RPMI7951 (cell line): ENCODE measurements around the gene PLAGL1. TPM values are rescaled to one million over a fixed set of nuclear protein-coding genes. Genes with fewer than 3 reads are reported as not detected.
"Not testable (repeated sequence)": the region's sequence is repeated elsewhere in the genome, so short reads cannot be mapped to it uniquely, and the experiment has no call there.

Experiments used
- DNase-seq: peaks from one replicate; pipeline ENCODE4 v3.0.0-alpha.2; 2012; ENCODE audit warnings: low read depth
- total RNA-seq: library from RNA; depleted of rRNA; stranded (reverse); fragments of >200 nt; shearing (Covaris generic); gene quantifications from 2 replicates; pipeline ENCODE4 v1.2.3, GENCODE V29; 2014; rRNA removed

PLAGL1 gene, protein sequence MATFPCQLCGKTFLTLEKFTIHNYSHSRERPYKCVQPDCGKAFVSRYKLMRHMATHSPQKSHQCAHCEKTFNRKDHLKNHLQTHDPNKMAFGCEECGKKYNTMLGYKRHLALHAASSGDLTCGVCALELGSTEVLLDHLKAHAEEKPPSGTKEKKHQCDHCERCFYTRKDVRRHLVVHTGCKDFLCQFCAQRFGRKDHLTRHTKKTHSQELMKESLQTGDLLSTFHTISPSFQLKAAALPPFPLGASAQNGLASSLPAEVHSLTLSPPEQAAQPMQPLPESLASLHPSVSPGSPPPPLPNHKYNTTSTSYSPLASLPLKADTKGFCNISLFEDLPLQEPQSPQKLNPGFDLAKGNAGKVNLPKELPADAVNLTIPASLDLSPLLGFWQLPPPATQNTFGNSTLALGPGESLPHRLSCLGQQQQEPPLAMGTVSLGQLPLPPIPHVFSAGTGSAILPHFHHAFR
- 6.4 and 10.1 TPM in 2 replicates for total RNA-seq

DNA sequence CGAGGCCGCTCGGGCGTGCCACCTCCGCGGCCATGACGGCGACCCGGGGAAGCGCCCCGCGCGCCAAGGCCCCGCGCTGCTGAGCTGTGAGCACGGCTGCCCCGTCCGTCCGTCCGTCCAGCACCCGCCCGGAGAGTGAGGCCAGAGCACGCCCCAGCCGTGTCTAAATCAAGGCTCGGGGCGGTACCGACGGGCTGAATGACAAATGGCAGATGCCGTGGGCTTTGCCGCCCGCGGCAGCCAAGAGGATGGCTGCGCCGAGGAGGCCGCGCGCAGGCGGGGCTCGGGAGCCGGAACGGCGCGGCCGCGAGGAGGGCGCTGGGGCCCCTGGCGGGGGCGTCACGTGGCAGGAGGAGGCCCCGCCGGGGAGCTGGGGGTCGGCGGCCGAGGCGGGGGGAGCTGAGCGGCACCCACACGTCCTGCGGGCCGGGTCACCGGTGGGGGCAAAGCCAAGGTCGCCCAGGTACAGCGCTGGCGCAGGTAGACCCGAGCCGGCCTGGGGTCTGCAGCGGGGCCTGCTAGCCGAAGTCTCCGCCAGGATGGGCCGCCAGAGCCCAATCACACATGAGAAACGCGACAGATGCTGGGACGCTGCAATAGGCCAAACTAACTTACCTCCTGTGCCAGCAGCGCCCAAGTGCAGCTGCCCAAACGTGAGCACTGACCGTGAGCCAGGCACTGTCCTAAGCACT lies at the start of gene PLAGL1:
PLAGL1 (minus strand) TSS at position 140 of the 692 bp plus-strand sequence. CDS start 60,123 bp downstream, outside the sequence.
- DNase-seq = peak; percentile 79

DNA sequence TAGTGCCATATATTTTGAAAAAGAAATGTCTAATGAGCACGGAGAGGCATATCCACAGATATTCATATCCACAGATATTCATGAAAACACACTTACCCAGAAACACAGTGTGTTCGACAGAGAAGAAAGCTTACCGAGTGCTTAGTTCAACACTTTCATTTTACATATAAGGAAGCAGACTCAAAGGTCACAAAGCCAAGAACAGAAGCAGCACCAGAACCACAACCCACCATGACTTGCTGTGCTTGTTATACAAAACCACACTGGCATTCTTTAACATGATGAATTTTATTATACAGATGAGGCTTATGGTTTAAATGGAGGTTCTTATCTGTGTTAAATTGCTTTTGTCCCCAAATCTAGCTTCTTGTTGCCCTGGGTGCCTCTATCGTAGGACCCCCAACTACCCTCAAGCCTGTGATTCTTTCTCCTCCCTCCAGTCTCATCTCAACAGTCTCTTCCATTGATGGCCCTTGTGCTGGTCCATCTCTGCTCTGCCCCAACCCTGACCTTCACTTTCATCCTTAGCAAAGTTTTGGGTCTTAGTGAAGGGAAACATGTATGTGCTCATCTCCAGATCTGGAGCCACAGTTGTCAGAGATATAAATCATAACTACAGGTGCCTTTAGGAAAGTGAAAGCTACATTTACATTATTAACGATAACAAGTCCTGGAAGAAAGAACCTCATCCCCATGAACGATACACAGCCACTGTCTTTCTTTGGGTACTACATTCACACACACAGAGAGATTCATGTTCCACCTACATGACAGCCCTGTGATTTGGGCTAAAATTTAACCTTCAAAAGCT lies 47.3 kb upstream of the PLAGL1 start:
- DNase-seq = peak; percentile 25

DNA sequence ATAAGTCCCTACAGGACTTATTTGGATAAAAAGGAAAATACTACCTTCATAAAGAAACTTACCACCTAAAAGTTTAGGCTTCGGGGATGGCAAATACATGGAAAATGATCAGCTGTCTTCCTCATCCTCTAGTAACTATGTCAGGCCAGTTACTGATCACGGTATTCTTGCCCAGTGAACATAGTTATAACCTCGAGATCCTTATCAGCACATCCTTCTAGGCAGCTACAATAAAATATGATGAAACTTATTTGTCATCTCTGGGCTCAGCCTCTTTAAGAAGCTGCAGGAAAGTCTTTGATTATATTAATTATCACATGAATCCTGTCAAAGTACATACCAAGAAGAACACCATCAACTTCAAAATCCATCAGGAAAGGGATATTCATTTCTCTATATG lies 45.5 kb upstream of the PLAGL1 start:
- peak; percentile 3 for DNase-seq

DNA sequence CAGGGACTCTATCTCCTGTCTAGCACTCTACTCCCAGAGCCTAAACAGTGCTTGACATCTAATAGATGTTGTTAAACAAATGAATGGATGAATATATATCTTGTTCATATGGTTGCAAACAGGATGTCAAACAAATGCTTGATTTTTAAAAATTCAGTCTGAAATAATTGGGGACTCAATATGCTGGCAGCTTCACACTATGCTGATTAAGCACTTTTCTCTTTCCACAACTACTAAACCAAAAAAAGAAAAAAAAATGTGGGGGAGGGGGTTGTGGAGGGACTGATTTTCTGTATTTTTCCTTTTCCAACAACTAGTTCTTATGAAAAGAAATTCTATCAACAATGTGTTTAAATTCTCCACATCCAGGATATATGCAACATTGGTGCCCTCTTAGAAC lies 44.4 kb upstream of the PLAGL1 start:
- DNase-seq = no peak

DNA sequence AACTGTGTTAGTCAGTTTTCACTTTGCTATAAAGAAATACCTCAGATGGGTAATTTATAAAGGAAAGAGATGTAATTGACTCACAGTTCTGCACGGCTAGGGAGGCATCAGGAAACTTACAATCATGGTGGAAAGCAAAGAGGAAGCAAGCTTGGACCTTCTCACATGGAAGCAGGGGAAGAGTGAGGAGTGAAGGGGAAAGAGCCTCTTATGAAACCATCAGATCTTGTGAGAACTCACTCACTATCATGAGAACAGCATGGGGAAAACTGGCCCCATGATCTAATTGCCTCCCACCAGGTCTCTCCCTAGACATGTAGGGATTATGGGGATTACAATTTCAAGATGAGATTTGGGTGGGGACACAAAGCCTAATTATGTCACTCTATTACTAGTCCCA lies 41.3 kb upstream of the PLAGL1 start:
- DNase-seq = no peak

DNA sequence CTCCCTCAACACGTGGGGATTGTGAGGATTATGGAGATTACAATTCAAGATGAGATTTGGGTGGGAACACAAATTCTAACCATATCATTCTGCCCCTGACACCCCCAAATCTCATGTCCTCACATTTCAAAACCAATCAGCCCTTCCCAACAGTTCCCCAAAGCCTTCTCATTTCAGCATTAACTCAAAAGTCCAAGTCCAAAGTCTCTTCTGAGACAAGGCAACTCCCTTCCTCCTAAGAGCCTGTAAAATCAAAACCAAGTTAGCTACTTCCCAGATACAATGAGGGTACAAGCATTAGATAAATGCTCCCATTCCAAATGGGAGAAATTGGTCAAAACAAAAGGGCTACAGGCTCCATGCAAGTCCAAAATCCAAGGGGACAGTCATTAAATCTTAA lies 39.6 kb upstream of the PLAGL1 start:
- no peak for DNase-seq

DNA sequence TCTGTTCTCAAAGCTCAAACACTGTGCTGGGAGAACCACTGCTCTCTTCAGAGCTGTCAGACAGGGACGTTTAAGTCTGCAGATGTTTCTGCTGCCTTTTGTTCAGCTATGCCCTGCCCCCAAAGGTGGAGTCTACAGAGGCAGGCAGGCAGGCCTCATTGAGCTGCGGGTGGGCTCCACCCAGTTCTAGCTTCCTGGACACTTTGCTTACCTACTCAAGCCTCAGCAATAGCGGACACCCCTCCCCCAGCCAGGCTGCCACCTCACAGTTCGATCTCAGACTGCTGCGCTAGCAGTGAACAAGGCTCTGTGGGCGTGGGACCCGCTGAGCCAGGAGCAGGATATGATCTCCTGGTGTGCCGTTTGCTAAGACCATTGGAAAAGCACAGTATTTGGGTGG lies 38.6 kb upstream of the PLAGL1 start:
- not testable (repeated sequence) for DNase-seq

DNA sequence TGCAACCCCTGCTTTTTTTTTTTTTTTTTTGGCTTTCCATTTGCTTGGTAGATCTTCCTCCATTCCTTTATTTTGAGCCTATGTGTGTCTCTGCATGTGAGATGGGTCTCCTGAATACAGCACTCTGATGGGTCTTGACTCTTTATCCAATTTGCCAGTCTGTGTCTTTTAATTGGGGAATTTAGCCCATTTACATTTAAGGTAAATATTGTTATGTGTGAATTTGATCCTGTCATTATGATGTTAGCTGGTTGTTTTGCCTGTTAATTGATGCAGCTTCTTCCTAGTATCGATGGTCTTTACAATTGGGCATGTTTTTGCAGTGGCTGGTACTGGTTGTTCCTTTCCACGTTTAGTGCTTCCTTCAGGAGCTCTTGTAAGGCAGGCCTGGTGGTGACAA lies 36.9 kb upstream of the PLAGL1 start:
- not testable (repeated sequence) for DNase-seq

DNA sequence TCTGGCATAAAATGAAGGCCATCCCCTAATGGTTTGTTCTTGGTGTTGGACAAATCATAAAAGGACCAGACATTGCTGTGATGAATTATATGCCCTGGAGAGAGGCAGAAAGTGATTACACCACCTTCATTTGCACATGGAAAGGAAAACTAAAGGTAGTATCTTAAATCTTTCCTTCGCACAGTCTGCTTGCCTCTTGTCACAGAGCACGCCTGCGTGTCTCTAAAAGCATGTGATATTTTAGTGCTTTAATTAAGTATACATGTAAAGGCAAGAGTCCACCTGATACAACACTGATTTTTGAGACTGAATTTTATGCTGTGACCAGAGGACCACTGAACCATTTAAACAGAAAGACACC lies 28.8 kb upstream of the PLAGL1 start:
- DNase-seq = no peak

DNA sequence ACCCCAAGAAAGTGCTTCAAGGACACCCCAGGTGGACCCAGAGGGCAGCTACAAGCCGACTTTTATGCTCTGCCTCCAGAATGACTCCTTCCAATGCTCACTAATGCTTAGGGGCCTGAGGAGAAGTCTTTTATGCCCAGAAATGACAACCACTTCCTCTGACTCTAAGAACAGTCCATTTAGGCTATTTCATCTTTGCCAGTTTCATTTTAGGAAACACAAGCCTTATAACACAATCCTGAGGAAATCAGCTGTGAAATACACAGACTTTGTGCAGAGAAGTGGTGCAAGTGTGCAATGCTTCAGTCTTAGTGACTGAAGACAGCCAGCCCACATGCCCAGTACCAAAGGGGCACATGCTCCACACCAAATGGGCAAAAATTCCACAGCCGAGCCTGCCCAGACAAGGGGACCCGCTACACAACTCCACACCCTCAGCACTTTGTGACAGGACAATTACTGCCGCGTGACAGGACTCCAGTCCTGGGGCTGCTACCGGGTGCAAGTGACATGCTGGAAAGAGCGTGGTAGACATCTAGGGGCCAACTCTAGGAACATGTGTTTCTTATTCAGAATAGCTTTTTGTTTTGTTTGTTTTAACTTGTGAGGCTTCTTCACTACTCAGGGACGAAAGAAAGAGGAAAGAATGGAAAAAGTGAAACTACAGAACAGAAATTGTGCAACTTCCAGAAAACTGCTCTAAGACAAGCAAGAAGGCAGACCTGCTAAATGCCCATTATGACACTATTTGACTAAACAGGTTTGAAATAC lies 28.2 kb upstream of the PLAGL1 start:
- peak; percentile 49 for DNase-seq

DNA sequence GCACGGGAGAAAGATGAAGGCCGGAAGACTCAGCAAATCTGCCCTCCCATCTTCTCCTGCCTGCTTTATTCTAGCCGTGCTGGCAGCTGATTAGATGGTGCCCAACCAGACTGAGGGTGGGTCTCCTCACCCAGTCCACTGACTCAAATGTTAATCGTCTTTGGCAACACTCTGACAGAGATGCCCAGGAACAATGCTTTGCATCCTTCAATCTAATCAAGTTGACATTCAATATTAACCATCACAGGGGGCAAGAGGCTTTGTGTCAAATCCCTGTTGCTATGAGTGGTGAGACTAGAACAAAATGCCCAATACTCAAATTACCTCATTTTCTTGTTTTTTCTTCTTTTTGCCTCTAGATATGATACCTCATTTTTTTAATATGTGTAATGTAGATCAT lies 27.4 kb upstream of the PLAGL1 start:
- no peak for DNase-seq

DNA sequence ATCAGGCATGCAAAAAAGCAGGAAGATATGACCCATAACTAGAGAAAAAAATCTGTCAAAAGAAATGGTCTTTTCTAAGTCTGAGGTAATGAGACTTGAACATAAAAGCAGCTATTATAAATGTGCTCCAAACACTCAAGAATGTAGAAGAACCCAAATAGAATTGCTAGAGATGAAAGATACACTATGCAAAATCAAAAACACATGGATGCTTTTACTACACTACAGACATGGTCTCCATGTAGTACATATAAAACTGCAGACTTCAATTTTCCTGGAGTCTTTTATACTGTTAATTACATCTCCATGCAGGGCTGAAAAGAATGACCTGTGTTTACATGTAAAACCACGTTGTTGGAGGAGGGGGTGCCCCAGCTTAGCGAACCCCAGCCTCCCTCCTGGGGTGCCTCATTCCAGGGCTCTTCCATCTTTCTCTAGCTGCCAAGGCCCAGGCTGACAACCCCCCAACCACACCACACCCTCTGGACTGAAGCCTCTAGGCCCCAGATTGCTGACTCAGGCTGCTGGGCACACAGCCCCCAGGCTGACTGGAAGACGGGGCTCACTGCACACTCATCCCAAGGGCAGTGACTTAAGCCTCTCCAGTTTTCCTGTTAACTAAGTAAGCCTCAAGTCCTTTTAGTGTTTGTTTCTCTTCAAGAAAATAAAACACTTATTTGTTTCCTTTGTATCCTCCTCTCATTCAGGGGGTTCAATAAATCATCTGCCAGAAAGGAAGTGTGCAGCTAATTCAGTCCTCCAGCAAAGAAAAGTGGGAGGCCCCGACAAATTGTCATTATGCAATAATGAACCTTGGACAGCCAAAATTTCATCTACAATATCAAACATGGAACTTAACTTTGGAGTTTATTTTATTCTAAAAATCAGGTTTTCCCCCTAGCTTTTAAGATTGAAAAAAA lies 26.0 kb upstream of the PLAGL1 start:
- peak; percentile 65 for DNase-seq

DNA sequence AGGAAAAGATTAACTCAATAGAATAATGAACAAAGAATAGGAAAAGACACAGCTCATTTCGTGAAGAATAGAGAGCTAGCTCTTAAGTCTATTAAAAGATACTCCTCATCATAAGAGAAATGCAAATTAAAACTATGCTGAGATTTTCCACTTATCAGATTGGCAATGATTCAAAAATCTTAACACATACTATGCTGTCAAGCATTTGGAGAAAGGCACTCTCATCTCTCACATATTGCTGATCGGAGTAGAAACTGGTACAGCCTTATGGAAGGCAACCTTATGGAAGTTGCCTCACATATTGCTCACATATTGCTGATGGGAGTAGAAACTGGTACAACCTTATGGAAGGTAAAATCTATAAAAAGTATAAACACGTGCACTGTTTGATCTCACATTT lies 21.4 kb upstream of the PLAGL1 start:
- DNase-seq = no peak

DNA sequence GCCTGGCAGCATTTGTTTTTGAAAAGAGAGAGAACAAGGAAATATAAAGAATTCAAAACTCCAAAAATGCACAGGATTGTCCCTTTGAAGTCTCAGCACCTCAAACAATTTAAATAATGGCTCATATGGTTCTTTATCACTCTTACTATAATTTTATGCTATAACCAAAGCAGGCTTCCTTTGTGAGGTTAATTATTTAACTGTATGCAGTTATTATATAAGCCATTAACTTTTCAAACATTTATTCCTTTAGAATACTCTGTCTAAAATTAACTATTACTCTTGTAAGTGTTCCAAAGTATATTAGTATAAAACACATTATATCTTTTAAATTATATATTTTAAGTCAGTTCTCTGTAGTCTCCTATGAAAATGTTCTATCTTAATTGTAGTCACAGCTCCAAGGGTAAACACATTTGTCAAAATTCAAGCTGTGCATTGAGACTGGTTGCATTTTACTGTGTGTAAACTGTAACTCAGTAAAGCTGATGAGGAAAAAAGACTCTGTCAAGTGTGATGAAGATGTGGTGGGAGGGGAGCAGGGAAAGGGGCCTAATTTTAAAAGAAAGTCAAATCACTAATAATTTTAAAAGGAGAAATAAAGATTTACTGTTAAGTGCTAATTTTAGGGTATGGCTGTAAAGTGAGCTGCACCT lies 20.0 kb upstream of the PLAGL1 start:
- no peak for DNase-seq

DNA sequence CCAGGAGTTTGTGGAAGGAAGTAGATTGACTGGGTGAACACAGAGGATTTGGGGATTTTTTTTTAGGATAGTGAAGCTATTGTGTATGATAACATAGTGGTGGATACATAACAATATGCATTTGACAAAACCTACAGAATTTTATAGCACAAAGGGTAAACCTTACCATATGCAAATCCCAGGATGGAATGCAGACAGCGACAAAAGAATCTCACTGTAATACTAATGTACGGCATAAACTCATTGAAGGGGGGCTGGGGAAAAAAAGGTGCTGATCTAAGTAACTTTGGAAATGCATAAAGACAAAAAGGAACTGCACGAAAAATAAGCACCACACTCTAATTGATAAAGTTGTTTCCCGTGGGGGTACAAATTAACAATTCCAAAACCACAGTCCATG lies 15.2 kb upstream of the PLAGL1 start:
- no peak for DNase-seq

DNA sequence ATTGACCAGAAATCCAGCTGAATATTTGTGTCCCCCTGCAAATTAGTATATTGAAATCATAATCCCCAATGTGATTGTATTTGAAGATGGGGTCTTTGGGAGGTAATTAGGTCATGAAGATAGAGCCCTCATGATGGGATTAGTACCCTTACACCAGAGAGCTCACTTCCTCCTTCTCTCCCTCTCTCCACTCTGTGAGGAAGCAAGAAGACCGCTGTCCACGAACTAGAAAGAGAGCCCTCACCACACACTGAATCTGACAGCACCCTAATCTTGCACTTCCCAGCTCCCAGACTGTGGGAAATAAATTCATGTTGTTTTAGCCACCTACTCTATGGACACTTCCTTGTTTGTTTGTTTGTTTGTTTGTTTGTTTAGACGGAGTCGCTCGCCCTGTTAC lies 11.9 kb upstream of the PLAGL1 start:
- DNase-seq = no peak

DNA sequence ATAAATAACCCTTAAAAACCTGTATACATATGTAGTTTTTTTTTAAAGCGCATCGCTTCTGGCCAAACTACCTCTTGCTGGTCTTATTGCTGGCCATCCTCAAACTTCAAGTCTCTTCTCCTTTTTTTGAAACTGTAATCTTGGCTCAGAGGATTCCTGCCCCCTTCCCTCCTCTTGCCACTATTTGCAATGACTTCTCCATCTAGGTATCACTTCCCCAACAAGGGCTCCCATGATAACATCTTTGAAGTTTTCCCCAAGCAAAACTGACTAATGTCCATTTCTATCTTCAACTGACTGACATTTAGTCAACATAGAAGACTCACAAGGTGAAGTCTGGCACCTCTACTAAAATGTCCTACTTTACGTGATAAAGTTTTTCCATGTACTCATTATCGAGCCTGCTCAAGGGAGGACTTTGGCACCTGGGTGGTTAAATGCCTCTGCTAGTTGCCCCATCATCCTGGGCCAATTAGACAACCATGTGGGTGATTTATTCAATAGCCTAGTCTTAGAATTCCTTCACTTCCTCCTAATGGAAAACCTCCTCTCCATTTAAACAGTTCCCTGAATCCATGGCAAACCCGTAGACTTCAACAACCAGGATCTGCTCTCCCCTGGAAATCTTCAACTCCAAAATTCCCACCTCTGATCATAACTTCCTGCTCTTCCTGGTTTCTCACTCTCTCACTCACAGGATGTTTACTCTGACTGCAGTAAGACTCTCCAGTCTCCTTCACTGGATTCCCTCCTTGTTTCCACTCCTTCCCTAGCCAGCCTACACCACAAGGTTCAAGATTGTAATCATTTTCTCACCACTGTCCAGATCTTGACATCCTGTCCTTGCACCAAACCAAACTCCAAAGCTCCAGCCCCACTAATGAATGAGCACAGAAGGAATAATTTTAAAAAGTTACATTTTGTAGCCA lies 9.4 kb upstream of the PLAGL1 start:
- no peak for DNase-seq

DNA sequence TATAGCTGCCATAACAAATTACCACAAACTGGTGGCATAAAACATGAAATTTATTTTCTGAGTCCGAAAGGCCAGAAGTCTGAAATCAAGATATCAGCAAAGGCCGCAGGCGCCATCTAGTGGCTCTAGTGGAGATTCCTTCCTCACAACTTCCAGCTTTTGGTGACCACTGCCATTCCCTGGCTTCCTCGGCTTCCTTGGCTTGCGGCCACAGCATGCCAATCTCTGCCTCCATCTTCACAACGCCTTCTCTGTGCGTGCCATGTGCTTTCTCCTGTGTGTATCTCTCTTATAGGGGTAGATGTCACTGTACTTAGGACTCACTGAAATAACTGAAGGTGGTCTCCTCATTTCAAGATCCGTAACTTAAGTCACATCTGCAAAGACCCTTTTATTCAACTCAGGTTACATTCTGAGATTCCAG lies 5.4 kb upstream of the PLAGL1 start:
- DNase-seq = peak; percentile 79

DNA sequence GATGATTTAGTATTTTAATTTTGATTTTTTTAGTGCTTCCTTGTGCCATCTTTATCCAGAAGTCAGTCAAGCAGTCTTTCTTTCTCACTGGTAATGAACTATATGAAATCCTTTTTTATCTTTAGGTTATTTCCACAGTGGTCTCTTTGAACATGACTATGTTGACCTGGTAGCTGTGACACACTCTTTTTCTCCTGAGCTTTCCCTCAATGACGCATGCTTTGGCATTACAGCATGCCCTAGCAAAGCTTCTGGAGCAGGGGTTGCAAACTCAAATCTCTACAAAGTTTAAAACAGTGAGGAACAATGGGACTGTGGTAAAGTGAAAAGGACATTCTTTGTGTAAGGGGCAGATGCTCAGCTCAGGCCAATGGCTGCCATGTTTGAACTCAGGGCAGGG lies 4.5 kb upstream of the PLAGL1 start:
- DNase-seq = peak; percentile 46
